Panc1 (cell line): ENCODE data around the gene MAEA. TPM values are rescaled to one million over a fixed set of nuclear protein-coding genes. Genes with fewer than 3 reads are reported as not detected.

Experiments used
- ATAC-seq: fragments of 200-7000 bp; cut with Tn5 transposase; 2 replicates; pipeline ENCODE4 v1.9.1; 2020; ENCODE audit warnings: mild to moderate bottlenecking, moderate library complexity
- BruUV-seq: library from RNA; stranded (reverse); fragments of 400-500 nt; replicated peaks from 2 replicates; lab custom pipeline; 2021; lab: Mats Ljungman, UMichigan
- CTCF ChIA-PET: fragments of 300-600 bp; sonication (Branson Sonifier 250); formaldehyde crosslinking; loops from one replicate; lab custom pipeline; 2022; ENCODE audit warnings: antibody characterized with exemption; lab: Charles Lee
- POLR2A ChIA-PET: fragments of 300-600 bp; sonication (Branson Sonifier 250); formaldehyde crosslinking; loops from one replicate; lab custom pipeline; 2022; ENCODE audit warnings: antibody characterized with exemption; lab: Charles Lee
- DNase-seq: peaks from one replicate; pipeline ENCODE4 v3.0.0-alpha.2; 2010; ENCODE audit warnings: low read depth, low spot score
- H3K27ac ChIP-seq: 2 replicates; pipeline ENCODE4 v1.5.1; 2011; ENCODE audit warnings: mild to moderate bottlenecking, low read length, inconsistent platforms
- H3K27me3 ChIP-seq: fragments of 200-500 bp; sonication (Bioruptor generic); 2 replicates; pipeline ENCODE4 v1.6.0; 2014; ENCODE audit warnings: low read length, inconsistent platforms; ENCODE audit not compliant: control insufficient read depth, insufficient read depth
- H3K36me3 ChIP-seq: fragments of 200-500 bp; sonication (Bioruptor generic); 2 replicates; pipeline ENCODE4 v1.5.1; 2014; ENCODE audit warnings: inconsistent platforms, mild to moderate bottlenecking, low read length, moderate library complexity; ENCODE audit not compliant: control insufficient read depth, insufficient read depth
- H3K4me1 ChIP-seq: 2 replicates; pipeline ENCODE4 v1.5.1; 2011; ENCODE audit warnings: inconsistent platforms, mild to moderate bottlenecking, low read length, moderate library complexity; ENCODE audit not compliant: control insufficient read depth, insufficient read depth
- H3K4me3 ChIP-seq, 2 experiments: 2 replicates each; pipeline ENCODE4 v1.5.1; 2011 to 2012; ENCODE audit warnings: low read depth in 2 of 2, low read length in 2 of 2, mild to moderate bottlenecking in 2 of 2, inconsistent platforms in 1 of 2, moderate library complexity in 1 of 2
- H3K9me3 ChIP-seq: fragments of 200-500 bp; sonication (Bioruptor generic); 2 replicates; pipeline ENCODE4 v1.5.1; 2014; ENCODE audit warnings: low read depth, mild to moderate bottlenecking, inconsistent platforms, low read length, moderate library complexity; ENCODE audit not compliant: control insufficient read depth, insufficient read depth
- CTCF ChIP-seq: fragments of 450-650 bp; IDR thresholded peaks from 2 replicates; pipeline ENCODE4 v1.5.1; 2017; ENCODE audit warnings: mild to moderate bottlenecking
- POLR2AphosphoS5 ChIP-seq: IDR thresholded peaks from 2 replicates; pipeline ENCODE4 v1.6.1; 2012; ENCODE audit warnings: mild to moderate bottlenecking, low read depth, low read length, moderate library complexity
- SIN3A ChIP-seq: IDR thresholded peaks from 2 replicates; pipeline ENCODE4 v1.6.1; 2012; ENCODE audit warnings: low read depth, mild to moderate bottlenecking, low read length, moderate library complexity, borderline replicate concordance; ENCODE audit not compliant: insufficient read depth
- TCF7L2 ChIP-seq: IDR thresholded peaks from 2 replicates; pipeline ENCODE4 v1.6.1; 2011; ENCODE audit warnings: mild to moderate bottlenecking, low read depth, low read length, inconsistent platforms
- in situ Hi-C: cut with HindIII; loops from 2 replicates; pipeline ENCODE4 v1.10.0; 2016; ENCODE audit warnings: low sequenced_read_pairs, low pct_unique_long_range_greater_than_20kb
- intact Hi-C: fragments of 100-400 bp; cut with micrococcal nuclease; formaldehyde crosslinking; loops from one replicate; pipeline ENCODE4 v1.10.0; 2022; ENCODE audit not compliant: unreplicated experiment
- total RNA-seq: library from RNA; stranded (reverse); gene quantifications from one replicate; pipeline ENCODE4 v1.2.1, GENCODE V29; 2021; ENCODE audit not compliant: unreplicated experiment
- TF ChIP-seq, protein P1 (sequence below), 2 experiments: IDR thresholded peaks; 2 replicates each; pipeline ENCODE4 v1.6.1; 2011 to 2012; ENCODE audit warnings: low read depth in 2 of 2, control low read depth in 1 of 2, low read length in 1 of 2, mild to moderate bottlenecking in 1 of 2, moderate library complexity in 1 of 2; ENCODE audit not compliant: insufficient read depth in 1 of 2

Gene MAEA
- total RNA-seq, 1 experiment from 2014 or later: 62.3 TPM

GRCh38 chr4:1316537-1317168 is 27.0 kb downstream of the MAEA start:
- H3K27me3 ChIP-seq: no peaks in the 10 kb centered on the region
- in situ Hi-C loops (no loop called here), intact Hi-C loops (no loop called here)
- 0 out of 2 replicates have a peak, but pooled peaks have one; percentile 43 for ATAC-seq
- ChIA-PET CTCF (no interaction called here), POLR2A (no interaction called here)
- H3K4me3 ChIP-seq: no peak overlapping the region
- H3K4me1 ChIP-seq: no peaks in the 10 kb centered on the region
- no peaks in the 10 kb centered on the region for H3K36me3 ChIP-seq
- no peak overlapping the region for H3K27ac ChIP-seq
- no TSS peak for BruUV-seq
- H3K9me3 ChIP-seq: no peaks in the 10 kb centered on the region
- DNase-seq: no peak
- TF ChIP-seq, protein P1, sequence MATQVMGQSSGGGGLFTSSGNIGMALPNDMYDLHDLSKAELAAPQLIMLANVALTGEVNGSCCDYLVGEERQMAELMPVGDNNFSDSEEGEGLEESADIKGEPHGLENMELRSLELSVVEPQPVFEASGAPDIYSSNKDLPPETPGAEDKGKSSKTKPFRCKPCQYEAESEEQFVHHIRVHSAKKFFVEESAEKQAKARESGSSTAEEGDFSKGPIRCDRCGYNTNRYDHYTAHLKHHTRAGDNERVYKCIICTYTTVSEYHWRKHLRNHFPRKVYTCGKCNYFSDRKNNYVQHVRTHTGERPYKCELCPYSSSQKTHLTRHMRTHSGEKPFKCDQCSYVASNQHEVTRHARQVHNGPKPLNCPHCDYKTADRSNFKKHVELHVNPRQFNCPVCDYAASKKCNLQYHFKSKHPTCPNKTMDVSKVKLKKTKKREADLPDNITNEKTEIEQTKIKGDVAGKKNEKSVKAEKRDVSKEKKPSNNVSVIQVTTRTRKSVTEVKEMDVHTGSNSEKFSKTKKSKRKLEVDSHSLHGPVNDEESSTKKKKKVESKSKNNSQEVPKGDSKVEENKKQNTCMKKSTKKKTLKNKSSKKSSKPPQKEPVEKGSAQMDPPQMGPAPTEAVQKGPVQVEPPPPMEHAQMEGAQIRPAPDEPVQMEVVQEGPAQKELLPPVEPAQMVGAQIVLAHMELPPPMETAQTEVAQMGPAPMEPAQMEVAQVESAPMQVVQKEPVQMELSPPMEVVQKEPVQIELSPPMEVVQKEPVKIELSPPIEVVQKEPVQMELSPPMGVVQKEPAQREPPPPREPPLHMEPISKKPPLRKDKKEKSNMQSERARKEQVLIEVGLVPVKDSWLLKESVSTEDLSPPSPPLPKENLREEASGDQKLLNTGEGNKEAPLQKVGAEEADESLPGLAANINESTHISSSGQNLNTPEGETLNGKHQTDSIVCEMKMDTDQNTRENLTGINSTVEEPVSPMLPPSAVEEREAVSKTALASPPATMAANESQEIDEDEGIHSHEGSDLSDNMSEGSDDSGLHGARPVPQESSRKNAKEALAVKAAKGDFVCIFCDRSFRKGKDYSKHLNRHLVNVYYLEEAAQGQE (IDR thresholded peaks at IDR 0.05; ENCODE audit: insufficient read depth in 1 of 2, low read depth in 2 of 2, low read length in 1 of 2): no peak
- TF ChIP-seq TCF7L2 (no peak), CTCF (no peak), POLR2AphosphoS5 (no peak), SIN3A (no peak)

DNA sequence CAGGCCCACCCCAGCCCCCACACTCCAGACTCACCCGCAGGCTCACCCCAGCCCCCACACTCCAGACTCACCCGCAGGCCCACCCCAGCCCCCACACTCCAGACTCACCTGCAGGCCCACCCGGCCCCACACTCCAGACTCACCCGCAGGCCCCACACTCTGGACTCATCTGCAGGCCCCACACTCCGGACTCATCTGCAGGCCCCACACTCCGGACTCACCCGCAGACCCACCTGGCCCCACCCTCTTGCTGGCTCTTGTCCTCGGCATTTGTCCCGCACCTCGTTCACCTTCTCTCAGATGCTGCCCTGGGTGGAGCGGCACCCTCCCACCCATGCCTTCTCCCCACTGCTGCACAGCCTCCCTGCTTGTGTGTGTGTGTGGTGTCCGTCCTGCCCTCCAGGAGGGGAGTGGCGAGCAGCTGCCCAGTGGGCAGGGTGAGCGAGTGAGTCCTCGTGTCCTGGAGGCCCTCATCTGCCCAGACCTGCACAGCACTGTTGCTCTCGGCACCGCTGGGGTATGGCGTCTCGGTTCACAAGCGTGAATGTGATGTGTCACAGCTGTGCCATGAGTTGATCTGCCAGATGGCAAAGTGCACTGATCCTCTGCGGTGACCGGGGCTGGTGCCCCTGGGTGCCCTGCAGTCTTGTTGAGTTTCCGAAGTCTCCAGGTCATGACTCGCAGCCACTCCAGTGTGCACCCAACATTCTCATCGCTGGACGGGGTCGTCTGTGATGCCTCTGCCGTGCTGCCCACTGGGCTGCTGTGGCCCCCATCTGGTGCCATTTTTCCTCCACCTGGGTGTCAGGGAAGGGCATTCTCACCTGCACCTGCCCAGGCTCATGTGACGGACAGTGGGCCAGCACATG is 27.7 kb downstream of the MAEA start:
- TF ChIP-seq POLR2AphosphoS5: no peak
- no peak for TF ChIP-seq CTCF
- no peak for TF ChIP-seq TCF7L2
- no peak for TF ChIP-seq SIN3A
- TF ChIP-seq, protein P1 (IDR thresholded peaks at IDR 0.05; ENCODE audit: insufficient read depth in 1 of 2, low read depth in 2 of 2, low read length in 1 of 2): no peak
- no peak for DNase-seq
- intact Hi-C loops (no loop called here), in situ Hi-C loops (no loop called here)
- CTCF ChIA-PET: no interaction called here
- no peak for ATAC-seq
- Histone ChIP-seq H3K36me3 (no peaks in the 10 kb centered on the region), H3K27me3 (no peaks in the 10 kb centered on the region), H3K27ac (no peak overlapping the region), H3K4me3 (no peak overlapping the region), H3K4me1 (no peaks in the 10 kb centered on the region), H3K9me3 (no peaks in the 10 kb centered on the region)
- BruUV-seq: no TSS peak
- POLR2A ChIA-PET: no interaction called here
